Chondrocyte (in vitro differentiated cells): ENCODE measurements around the gene NCBP2. TPM values are rescaled to one million over a fixed set of nuclear protein-coding genes. Genes with fewer than 3 reads are reported as not detected.

Experiments used
- DNase-seq: peaks from one replicate; pipeline ENCODE4 v3.0.0; 2021; ENCODE audit warnings: mixed read lengths, low spot score
- H3K27ac Mint-ChIP-seq: one replicate; pipeline ENCODE4 v1.8.0; 2021; ENCODE audit warnings: mild to moderate bottlenecking, moderate library complexity, mixed read lengths; ENCODE audit not compliant: unreplicated experiment
- H3K27me3 Mint-ChIP-seq: 2 replicates; pipeline ENCODE4 v1.8.0; 2021; ENCODE audit warnings: low read depth, mixed read lengths
- H3K36me3 Mint-ChIP-seq: 2 replicates; pipeline ENCODE4 v1.8.0; 2021; ENCODE audit warnings: low read depth, mixed read lengths
- H3K4me1 Mint-ChIP-seq: 2 replicates; pipeline ENCODE4 v1.8.0; 2021; ENCODE audit warnings: low read depth, mild to moderate bottlenecking, mixed read lengths
- H3K4me3 Mint-ChIP-seq: one replicate; pipeline ENCODE4 v1.8.0; 2021; ENCODE audit warnings: mild to moderate bottlenecking, moderate library complexity, mixed read lengths; ENCODE audit not compliant: unreplicated experiment
- H3K9me3 Mint-ChIP-seq: 2 replicates; pipeline ENCODE4 v1.8.0; 2021; ENCODE audit warnings: low read depth, mixed read lengths
- total RNA-seq: library from RNA; stranded (reverse); gene quantifications from 3 replicates; pipeline ENCODE4 v1.2.1, GENCODE V29; 2021
- TF ChIP-seq, protein P1 (sequence below): fragments of 200-600 bp; sonication (generic); IDR thresholded peaks from 2 replicates; pipeline ENCODE4 v1.5.0; 2021; ENCODE audit warnings: antibody characterized with exemption, mild to moderate bottlenecking, moderate library complexity

NCBP2 gene
- total RNA-seq, 1 donor from 2014 or later, result 61.5 TPM

DNA sequence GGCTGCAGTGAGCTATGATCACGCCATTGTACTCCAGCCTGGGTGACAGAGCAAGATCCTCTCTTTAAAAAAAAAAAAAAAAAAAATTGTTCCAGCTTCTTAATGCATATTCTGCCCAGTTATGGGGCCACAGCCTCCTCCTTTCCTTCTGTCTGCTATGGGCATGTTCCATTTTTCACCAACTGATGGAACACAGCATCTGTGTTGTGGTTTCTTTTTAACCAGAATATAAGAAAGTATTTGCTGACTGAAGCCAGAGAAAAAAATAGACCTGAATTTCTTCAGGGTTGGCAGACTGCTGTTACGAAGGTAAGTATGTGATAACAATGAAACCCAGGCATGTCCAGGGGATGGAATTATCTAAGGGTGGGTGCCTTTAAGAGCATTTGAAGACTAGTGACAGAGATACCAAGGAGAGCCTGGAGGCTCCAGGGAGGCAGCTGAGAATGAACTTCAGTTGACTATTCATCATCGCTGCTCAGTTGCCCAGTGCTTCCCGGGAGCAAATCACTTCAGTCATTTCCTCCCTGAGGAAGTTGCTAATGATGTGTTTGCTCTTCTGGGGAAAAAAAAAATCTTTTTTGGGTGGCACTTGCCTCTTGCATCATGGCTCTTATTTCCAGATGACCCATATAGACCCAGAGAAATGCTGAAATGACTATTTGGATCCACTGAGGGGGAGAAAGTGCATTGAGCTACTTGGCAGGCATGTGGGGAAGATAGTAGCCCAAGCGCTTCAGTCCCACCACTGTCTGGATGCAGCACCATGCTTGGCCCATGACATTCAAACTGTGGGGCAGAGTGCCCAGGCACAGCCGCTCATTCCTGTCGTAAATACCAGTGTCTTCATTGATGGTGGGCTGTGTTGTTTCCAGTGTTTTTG is 14.5 kb downstream of the NCBP2 start:
- peaks cover 18% of the 10 kb centered on the region for H3K36me3 Mint-ChIP-seq
- no peak for DNase-seq
- H3K4me1 Mint-ChIP-seq, result no peaks in the 10 kb centered on the region
- TF ChIP-seq, protein P1, sequence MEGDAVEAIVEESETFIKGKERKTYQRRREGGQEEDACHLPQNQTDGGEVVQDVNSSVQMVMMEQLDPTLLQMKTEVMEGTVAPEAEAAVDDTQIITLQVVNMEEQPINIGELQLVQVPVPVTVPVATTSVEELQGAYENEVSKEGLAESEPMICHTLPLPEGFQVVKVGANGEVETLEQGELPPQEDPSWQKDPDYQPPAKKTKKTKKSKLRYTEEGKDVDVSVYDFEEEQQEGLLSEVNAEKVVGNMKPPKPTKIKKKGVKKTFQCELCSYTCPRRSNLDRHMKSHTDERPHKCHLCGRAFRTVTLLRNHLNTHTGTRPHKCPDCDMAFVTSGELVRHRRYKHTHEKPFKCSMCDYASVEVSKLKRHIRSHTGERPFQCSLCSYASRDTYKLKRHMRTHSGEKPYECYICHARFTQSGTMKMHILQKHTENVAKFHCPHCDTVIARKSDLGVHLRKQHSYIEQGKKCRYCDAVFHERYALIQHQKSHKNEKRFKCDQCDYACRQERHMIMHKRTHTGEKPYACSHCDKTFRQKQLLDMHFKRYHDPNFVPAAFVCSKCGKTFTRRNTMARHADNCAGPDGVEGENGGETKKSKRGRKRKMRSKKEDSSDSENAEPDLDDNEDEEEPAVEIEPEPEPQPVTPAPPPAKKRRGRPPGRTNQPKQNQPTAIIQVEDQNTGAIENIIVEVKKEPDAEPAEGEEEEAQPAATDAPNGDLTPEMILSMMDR, result no peak
- no peaks in the 10 kb centered on the region for H3K27me3 Mint-ChIP-seq
- no peak overlapping the region for H3K27ac Mint-ChIP-seq
- H3K9me3 Mint-ChIP-seq, result no peaks in the 10 kb centered on the region
- no peak overlapping the region for H3K4me3 Mint-ChIP-seq

DNA sequence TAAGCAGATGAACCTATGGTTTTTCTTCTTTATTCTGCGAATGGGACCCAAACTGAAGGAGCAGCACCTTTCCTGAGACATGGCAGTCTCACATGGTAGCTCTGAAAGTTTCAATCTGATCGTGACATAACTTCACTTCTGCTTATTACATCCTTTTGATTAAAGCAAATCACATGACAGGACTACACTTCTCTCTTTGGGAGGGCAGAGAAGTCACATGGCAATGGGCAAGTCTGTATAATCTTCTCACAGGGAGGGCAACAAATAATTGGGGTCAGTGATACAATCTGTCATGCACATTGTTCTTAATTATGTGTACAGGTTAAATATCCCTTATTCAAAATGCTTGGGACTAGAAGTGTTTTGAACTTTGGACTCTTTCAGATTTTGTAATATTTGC is 21.6 kb downstream of the NCBP2 start:
- H3K9me3 Mint-ChIP-seq, result peaks cover 4% of the 10 kb centered on the region
- no peak overlapping the region for H3K27ac Mint-ChIP-seq
- H3K27me3 Mint-ChIP-seq, result no peaks in the 10 kb centered on the region
- no peak for DNase-seq
- TF ChIP-seq, protein P1, result no peak
- H3K36me3 Mint-ChIP-seq, result peaks cover 11% of the 10 kb centered on the region
- no peak overlapping the region for H3K4me3 Mint-ChIP-seq
- H3K4me1 Mint-ChIP-seq, result no peaks in the 10 kb centered on the region

DNA sequence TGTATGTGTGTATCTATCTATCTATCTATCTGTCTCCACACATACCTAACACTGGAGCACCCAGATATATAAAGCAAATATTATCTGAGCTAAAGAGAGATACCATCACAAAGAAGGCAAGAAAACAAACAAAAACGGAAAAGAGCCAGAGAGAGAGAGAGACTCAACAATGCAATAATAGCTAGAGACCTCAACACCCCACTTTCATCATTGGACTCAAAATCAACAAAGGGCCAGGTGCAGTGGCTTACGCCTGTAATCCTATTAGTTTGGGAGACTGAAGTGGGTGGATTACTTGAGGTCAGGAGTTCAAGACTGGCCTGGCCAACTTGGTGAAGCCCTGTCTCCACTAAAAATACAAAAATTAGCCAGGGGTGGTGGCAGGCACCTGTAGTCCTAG is 23.4 kb downstream of the NCBP2 start:
- Mint-ChIP-seq H3K27me3 (no peaks in the 10 kb centered on the region), H3K4me3 (no peak overlapping the region), H3K27ac (no peak overlapping the region), H3K36me3 (peaks cover 20% of the 10 kb centered on the region), H3K4me1 (no peaks in the 10 kb centered on the region), H3K9me3 (peaks cover 4% of the 10 kb centered on the region)
- no peak for DNase-seq
- TF ChIP-seq, protein P1, result no peak

DNA sequence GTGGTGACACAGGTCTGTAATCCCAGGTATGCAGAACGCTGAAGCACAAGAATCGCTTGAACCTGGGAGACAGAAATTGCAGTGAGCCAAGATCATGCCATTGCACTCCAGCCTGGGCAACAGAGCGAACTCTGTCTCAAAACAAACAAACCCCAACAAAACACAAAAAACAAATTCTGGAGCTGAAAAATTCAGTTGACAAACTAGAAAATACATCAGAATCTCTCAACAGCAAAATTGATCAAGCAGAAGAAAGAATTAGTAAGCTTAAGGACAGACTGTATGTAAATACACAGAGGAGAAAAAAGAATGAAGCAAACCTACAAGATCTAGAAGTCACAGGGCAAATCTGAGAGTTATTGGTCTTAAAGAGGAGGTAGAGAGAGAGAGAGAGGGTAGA is 25.3 kb downstream of the NCBP2 start:
- no peak overlapping the region for H3K27ac Mint-ChIP-seq
- no peak for DNase-seq
- H3K27me3 Mint-ChIP-seq, result no peaks in the 10 kb centered on the region
- TF ChIP-seq, protein P1, result no peak
- no peaks in the 10 kb centered on the region for H3K4me1 Mint-ChIP-seq
- no peak overlapping the region for H3K4me3 Mint-ChIP-seq
- peaks cover 20% of the 10 kb centered on the region for H3K36me3 Mint-ChIP-seq
- peaks cover 4% of the 10 kb centered on the region for H3K9me3 Mint-ChIP-seq

DNA sequence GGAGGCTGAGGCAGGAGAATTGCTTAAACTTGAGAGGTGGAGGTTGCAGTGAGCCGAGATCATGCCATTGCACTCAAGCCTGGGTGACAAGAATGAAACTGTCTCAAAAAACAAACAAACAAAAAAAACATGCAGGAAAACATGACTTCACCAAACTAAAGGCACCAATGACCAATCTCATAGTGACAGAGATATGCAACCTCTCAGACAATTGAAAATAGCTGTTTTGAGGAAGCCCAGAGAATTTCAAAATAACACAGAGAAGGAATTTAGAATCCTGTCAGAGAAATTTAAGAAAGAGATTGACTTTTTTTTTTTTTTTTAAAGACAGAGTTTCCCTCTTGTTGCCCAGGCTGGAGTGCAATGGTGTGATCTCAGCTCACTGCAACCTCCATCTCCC is 26.1 kb downstream of the NCBP2 start:
- TF ChIP-seq, protein P1, result no peak
- Mint-ChIP-seq H3K9me3 (peaks cover 4% of the 10 kb centered on the region), H3K4me1 (no peaks in the 10 kb centered on the region), H3K36me3 (peaks cover 20% of the 10 kb centered on the region), H3K27me3 (no peaks in the 10 kb centered on the region), H3K4me3 (no peak overlapping the region), H3K27ac (no peak overlapping the region)
- DNase-seq, result no peak
